Measurements from ENCODE around the gene KIF26B.
A peak's percentile ranks its signal among the peaks of the same experiment; 100 is the strongest.

The KIF26B gene

DNA sequence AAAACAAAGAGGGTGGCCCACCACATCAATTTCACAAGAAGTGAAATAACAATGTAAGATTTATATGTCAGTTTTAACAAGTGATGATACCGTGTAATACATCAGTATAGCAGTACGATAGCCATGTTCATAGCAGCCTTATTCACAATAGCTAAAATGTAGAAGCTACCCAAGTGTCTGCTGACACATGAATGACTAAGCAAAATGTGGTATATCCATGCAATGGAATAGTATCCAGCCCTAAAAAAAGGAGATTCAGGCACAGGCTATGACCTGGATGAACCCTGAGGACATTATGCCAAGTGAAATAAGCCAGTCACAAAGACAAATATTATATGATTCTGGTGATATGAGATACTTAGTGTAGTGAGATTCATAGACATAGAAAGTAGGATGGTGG lies 18.0 kb downstream of the KIF26B start:
- no peak for DNase-seq

DNA sequence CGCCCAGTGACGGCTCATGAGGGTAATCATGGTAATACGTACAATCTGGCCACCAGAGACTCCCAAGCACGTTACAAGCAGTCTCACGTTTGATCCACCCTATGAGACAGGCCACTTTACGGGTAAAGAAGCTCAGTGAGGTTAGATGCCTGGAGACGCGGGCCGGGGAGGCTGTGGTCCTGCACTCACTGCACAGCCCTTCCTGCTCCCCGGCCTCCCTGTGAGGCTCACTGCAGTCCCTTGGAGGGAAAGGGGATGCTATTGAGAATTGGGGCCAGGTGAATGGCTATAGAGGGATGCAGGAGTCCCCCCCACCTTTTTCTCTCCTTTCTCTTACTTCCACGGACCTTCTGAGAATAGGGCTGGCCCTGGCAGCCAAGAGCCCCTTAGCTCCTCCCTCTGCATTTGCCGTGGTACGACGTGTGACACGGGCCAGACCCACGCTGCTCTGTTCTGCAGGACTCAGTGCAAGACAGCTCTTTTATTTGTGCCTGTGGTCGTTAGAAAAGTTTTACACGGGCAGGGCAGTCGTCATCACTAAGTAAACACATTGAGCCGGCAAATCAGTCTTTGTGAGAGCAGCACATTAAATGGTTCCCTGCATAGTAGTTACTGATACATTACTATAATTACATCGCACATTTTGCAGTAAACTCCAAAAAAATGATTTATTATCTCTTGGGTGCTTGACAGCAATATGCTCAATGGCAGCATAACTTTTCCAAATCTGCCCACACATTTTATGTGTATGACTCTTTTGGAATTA lies 18.8 kb downstream of the KIF26B start:
- DNase-seq: no peak

DNA sequence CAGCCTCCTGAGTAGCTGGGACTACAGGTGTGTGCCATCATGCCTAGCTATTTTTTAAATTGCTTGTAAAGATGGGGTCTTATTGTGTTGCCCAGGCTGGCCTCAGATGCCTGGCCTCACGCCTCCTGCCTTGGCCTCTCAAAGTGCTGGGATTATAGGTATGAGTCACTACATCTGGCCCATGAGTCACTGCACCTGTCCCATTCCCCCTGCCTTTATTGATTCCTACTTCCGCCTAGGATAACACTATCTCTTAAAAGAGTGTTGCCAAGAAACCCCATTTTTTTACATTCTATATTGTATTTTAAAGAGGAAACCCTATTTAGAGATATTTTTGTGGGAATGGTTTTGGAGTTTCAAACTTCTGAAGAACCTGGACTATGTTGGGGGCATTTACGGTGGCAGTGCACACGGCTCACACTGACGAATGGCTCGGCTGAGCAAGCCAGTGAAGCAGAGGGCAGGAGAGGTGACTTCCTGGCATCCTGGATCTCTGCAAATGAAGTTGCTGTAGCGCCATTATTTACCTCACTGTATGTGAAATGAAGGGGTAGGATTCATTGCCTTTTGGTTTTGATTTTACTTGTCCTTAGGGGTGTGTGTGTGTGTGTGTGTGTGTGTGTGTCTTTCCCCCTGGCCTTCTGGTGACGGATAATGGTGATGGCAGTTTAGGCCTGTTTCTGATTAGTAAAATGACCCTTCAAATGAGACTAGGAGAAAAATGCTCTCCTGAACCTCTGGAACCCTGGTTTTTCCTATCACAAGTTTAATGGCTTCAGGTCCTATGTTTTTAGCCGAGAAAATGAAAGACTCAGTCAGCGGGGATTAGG lies 22.5 kb downstream of the KIF26B start:
- DNase-seq: no peak

DNA sequence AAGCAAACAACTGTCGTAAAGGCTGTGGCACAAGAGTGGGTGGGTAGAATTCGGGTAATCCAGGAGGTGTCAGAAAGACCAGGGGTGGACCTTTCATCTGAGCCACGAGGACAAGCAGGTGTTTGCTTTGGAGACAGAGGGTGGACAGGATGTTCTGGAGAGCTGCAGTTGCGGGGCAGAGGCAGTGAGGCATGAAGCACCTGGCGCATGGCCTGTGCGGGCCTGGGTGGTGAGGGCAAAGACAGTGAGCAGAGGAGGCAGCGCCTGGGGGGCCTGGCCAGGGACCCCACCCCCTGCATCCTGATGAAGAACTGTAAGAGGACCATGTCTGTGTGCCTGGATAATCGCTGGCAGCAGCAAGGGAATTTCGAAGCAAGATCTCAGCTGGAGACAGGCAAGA lies 24.9 kb downstream of the KIF26B start:
- DNase-seq: no peak

DNA sequence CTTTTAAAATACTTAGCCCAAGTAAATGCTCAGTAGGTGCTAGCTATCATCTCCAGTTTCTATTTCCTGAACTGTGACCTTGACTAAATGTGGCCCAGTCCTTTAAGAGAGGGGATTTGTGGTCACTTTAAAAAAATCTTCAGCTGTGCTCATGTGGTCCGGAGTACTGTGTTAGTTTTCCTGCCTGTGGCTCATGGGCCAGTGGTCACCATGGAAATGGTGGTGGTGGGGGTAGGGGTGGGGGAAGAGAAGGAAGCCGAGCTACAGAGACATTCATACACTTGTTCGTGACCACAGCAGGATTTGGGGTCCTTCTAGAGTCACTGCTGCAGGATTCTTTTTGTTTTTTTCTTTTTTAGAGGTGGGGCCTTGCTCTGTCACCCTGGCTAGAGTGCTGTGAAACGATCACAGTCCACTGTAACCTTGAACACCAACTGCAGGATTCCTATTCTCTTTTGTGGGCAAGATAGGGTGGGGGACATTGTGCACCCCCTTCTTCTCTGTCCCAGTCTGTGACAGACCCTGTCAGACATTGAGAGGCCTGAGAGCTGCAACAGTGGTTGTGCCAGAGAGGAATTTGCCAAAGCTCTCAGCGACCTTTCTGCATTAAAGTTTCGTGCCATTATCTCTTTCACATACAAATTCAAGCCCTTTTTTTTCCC lies 25.8 kb downstream of the KIF26B start:
- DNase-seq: no peak

DNA sequence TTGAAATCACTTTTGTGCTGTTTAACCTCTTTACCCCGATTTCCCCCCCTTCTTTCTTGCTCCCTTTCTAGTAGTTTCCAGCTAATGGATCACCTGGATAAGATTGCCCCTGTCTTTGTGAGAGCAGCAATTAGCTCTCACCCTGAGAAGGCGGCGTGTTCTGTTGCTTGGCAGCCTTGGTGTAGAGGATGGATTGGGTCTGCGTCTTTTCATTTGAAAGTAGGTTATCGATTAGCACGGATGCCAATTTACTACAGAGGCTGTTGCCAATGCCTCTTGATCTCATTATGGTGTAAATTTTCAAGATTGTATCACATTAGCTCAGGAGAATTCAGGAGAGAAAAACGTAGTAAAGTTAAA lies 26.4 kb downstream of the KIF26B start:
- DNase-seq: no peak

DNA sequence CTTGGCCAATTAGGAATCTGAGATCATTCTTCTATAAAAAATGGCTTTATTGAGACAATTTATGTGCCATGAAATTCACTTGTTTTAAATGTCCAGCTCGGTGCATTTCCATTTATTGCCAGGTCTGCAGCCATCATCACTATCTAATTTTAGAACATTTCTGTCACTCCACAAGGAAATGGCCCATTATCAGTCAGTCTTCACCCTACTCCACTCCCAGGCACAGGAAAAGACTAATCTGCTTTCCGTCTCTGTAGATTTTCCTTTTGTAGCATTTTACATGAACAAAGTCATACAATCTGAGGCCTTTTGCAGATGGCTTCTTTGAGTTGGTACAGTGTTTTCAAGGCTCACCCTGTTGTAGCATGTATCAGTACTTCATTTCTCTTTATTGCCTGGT lies 27.2 kb downstream of the KIF26B start:
- no peak for DNase-seq

DNA sequence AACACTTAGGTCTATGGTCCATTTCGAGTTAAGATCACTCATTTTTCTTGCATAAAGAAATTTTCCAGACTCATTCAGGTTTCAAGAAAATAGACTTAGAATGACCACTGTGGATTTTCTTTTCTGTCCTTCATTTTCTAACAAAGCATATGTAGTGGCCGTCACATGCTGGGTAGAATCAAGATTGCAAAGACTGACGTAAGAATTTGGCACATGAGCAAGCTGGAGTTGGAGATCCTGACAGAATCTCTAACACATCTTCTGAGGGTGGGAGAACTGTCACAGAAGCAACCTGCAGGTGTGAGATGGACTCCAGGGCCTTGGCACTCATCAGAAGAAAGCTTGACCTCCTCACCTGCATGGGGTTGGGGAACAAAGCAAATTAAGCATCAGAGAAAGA lies 28.6 kb downstream of the KIF26B start:
- DNase-seq: no peak

DNA sequence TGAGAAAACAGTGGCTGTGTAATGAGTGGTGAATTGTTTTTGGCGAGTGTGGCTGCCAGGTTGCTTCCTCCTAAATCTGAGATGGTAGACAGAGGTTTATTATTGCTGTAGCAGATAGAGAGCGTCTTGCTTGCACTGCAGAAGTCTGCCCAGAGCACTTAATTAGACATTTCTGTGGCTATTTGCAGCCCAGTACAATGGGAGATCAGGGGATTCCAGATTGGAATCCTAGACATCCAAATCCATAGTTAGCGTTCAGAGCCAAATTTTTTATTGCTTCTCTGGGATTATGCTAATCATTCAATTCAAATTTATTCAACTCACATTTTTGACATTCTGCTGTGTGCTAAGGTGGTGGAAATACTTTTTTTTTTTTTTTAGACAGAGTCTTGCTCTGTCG lies 30.0 kb downstream of the KIF26B start:
- DNase-seq: no peak

DNA sequence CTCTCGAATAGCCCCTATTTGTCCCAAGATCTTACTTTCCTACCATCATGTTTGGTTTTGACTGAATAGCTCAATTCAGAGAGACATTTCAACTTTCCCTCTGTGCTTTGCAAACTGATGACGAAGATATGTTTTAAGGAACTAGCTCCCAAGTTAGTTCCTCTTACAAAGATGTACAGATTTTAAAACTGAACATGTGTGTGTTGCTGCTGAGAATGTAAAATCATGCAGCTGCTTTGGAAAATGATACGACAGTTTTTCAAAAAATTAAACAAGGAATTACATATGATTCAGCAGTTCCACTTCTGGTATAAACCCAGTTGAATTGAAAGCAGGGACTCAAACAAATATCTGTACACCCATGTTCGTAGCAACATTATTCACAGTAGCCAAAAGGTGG lies 33.6 kb downstream of the KIF26B start:
- DNase-seq: peak; percentile 23 to 85 (median 62)

DNA sequence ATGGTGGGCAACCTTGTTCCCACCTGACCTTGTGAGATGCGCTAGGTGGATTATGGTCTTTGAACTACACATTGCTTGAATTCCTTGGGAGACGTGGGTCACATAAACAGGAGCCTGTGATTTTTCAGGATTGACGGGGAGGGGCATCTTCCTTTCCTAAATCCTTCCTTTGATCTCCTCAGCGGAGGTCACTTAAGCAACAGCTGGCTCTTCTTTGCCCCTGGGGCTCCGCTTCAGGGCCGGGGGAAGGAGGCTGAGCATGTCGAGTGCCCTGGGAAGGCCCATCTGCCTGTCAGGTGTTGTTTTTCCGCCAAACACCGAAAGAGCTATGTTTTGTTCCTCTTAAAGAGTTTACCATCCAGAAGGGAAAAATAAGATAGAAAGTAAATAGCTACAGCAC lies 40.6 kb downstream of the KIF26B start:
- DNase-seq: no peak

DNA sequence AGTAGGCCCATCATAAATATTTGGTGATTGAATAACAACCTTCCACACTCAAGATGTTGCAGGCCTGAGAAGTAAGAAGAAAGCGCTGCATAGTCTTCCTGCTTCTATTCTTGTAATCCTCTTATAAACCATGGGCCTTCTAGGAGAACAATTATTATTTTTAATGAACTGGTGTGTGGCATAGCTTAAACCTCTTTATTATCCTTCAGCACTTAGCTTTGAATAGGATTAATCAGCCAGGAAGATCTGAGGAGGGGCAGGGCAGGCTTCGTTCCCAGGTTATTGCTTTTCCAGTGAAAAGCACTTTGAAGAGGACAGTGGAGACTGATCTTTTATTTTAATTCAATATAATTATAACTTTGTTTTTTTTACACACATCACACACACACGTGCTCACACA lies 42.3 kb downstream of the KIF26B start:
- DNase-seq: no peak

DNA sequence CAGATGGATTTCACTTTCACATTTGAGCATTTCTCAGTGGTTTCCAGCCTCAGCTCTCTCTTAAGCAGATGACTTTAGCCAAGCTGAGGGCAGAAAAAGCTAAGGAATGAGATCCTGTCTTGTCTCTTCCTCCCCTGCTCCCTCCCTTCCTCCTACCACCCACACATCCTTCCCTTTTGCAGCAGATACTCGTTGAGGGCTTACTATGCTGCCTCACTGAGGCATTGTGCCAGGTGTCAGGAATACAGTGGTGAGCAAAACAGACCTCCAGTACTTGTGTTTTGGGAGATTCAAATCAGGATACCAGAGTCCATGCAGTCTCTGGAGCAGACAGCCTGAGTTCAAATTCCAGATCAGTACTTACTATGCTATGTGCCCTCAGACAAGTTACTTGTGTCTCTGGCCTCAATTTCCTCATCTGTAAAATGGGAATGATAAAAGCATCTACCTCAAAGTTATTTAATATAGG lies 43.2 kb downstream of the KIF26B start:
- peak in 1 of 4 experiments; percentile 24 for DNase-seq

DNA sequence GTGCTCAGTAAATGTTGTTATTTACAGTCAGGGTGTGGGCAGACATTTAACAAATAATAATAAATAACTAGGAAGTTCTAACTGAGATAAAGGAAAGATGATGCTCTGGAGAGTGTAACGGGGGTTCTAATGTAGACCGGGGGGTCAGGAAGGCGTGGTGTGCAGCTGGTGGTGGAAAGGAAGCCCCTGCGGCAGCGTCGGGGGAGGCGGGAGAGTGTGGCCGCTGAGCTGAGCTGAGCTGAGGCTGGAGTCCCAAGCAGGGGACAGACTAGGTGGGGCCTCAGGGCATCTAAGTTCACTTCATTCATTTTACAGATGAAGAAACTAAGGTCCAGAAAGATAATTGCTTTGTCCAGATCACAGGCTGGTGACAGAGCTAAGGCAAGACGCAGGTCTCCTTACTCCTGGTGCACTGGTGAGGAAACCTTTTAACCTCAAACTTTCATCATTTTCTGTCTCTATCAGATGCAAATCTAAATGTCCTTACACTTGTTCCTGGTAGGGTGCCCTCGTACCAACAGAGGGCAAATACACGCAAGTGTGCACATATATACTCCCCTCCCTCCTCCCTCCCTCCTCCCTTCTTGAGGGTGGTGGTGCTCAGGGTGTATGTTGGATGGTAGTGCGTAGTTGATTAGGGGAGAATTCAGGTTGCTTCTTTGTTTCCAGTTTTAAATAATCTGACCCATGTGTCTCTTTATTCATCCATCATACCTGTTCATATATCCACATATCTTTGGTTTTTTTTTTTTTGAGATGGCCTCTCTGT lies 44.1 kb downstream of the KIF26B start:
- no peak for DNase-seq

DNA sequence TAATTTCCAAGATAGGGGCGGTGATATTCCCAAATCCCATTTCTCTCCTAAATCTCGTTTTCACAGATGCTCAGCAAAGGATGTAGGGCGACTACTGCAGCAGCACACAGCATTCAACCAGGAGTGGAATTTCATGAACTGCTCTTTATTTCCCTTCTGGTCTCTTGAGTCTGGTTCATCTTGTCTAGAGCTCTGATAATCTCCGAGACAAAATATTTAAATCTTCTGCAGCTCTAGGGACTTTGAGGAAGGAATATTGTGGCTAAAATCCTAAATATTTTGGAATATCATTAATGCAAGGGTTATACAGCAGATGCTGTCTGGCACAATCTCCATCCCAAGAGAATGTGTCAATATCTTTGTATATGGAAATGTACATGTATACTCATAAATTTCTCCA lies 45.4 kb downstream of the KIF26B start:
- DNase-seq: no peak

DNA sequence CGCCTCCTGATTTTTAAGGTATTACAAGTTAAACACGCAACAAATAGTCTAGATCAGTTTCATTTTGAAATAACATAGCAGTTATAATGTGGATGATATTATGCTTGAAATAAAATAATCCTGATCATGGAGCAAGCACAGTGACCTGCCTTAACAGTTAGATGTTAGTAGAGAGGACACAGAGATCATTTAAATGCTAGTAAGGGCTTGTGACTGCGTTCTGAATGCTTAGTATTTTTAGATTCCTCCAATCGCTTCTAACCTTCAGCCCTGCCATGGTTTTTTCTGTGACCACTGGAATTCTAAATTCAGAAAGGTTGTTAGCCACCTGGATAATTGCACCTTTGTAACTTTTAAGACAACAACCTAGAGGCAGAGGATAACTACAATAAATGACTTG lies 46.4 kb downstream of the KIF26B start:
- DNase-seq: no peak

DNA sequence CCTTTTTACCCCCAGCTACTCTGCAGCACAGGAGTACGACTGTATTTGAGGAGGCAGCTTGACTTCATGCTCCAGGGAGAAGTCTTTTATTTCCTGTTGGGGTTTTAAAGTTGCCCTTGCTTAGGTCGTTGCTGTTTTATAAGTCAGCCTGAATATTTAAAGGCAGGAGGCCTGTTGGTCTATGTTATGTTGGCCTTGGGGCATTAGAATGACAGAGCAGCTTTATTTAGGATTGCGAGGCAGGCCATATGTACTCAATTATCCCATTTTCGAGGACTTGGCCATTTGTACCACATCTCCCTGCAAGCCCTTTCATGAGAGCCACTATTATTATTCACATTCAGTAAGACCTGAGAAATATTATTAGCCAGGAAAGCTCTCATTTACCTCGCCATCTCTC lies 47.0 kb downstream of the KIF26B start:
- no peak for DNase-seq

DNA sequence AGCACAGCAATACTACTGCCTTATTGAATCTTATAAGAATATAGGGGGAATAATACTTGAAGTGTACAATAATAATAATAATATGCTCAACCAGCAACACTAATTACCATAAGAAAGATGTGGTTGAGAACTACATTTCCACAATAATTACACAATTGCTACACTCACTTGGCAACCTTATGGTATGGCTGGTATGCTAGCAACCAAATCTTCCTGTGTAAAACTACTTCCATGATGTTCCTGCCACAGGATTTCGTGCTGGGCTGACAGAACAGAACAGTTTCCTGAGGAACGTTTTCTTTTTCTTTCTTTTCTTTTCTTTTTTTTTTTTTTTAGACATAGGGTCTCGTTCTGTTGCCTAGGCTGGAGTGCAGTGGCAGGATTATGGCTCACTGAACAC lies 50.6 kb downstream of the KIF26B start:
- no peak for DNase-seq

DNA sequence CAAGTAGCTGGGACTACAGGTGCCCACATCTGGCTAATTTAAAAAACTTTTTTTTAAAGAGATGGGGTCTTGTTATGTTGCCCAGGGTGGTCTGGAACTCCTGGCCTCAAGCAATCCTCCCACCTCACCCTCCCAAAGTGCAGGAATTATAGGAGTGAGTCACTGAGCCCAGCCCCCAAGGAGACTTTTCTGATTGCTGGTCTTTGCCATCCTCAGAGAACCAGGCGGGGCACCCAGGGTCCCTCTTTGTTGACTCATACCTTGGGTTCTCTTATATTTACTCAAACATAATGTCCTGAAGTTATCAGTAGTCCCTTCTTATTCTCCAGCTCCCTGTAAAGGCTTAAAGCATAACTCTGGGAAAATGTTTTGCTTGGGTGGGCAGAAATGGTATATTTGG lies 51.1 kb downstream of the KIF26B start:
- no peak for DNase-seq

DNA sequence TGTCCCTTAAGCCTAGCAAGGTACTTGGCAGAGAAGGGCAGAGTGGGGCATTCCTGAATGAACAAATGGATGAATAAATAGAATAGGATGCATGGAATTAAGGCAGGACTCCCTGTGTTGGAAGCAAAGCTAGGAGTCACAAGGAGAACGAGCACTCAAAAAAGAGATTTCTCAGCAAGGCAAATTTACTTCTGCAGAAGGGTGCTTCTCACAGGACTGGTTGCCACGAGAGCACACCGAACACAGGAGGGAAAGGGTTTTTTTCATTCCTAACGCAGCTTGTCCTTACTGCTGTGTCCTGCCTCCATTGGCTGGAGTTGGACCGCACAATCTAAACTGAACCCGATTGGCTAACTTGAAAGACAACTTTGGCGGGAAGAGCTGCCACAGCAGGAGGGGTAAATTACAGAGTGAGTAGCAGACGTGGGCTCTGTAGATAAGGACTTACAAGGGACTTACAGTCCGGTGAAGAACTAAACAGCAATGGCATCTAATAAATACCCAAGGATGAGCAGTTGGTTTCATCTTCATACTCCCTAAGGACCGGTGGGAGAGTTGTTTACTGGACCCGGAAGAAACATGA lies 52.4 kb downstream of the KIF26B start:
- no peak for DNase-seq

DNA sequence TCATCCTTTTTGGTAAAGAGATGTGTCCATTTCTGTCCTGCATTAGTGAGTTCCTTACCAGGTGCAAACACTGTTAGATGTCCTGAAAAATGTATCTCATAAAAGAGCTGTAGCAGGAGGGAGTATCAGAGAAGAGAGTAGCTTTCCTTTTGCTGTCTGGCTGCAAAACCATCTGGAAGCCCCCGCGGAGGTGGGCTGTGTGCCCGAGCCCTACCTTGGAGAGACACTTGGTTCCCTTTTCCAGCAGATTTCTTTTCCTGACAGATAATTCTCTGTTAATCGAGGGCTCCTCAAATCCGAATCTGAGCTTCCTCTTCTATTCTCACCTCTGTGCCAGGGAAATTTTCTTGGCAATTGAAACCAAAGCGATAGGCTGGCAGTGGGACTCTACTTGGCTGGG lies 53.0 kb downstream of the KIF26B start:
- no peak for DNase-seq

DNA sequence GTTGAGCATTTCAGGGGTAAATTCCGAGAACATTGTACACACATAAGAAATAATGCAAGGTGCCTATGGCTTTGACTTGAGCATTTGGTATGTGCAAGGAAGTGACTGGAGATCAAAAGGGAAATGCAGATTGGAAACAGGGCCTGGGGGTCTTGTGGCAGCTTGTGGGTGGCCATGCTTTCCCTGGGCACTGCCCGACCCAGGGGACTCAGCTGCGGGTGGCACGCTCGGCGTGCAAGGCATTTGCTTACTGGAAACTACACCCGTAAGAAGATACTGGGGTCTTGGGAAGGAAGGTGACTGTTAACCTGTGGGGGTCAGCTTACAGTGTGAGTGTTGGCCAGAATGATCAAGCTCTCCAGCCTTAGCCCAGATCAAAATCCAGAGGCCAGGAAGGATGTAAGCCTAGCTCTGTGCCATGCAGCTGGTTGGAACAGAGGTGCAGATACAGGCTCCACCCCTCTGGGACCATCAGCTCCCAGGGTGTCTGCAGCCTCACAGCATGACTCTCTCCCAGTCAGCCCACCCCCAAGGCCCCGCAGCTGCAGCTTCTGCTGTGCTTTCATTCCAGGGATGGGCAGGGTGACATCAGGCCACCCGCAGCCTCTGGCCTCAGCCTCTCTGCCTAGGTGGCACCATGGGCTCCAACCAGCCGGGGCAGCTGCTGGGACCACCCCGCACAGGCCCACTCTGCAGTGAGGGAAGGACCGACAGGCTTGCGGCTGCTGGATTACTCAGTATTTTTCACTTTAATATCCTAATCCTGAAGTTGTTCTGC lies 55.1 kb downstream of the KIF26B start:
- no peak for DNase-seq
